Osteoblast (primary cell): ENCODE measurements around the gene TMEM184A. TPM values are rescaled to one million over a fixed set of nuclear protein-coding genes. Genes with fewer than 3 reads are reported as not detected.

ENCODE experiments used
- DNase-seq: peaks from one replicate; pipeline ENCODE4 v3.0.0; 2011; ENCODE audit warnings: low spot score, mixed read lengths; ENCODE audit not compliant: insufficient read length; ENCODE audit errors: missing footprints
- H2AFZ ChIP-seq: 2 replicates; pipeline ENCODE4 v1.6.0; 2011; ENCODE audit warnings: mild to moderate bottlenecking, low read length
- H3K27ac ChIP-seq: 2 replicates; pipeline ENCODE4 v1.5.1; 2011; ENCODE audit warnings: mild to moderate bottlenecking, low read depth, low read length, moderate library complexity
- H3K27me3 ChIP-seq: 2 replicates; pipeline ENCODE4 v1.6.0; 2012; ENCODE audit warnings: mild to moderate bottlenecking, control low read depth, inconsistent platforms, low read length, moderate library complexity; ENCODE audit not compliant: insufficient read depth
- H3K36me3 ChIP-seq: 2 replicates; pipeline ENCODE4 v1.5.1; 2011; ENCODE audit warnings: mild to moderate bottlenecking, low read length, control low read depth, moderate library complexity; ENCODE audit not compliant: insufficient read depth
- H3K4me1 ChIP-seq: 2 replicates; pipeline ENCODE4 v1.5.1; 2011; ENCODE audit warnings: mild to moderate bottlenecking, low read length, control low read depth, moderate library complexity; ENCODE audit not compliant: insufficient read depth
- H3K4me2 ChIP-seq: 2 replicates; pipeline ENCODE4 v1.6.0; 2011; ENCODE audit warnings: mild to moderate bottlenecking, low read length; ENCODE audit not compliant: insufficient read depth
- H3K4me3 ChIP-seq: fragments of 200-600 bp; sonication (generic); 3 replicates; pipeline ENCODE4 v1.5.1; 2012; ENCODE audit warnings: mild to moderate bottlenecking, low read length, inconsistent platforms; ENCODE audit not compliant: insufficient read depth
- H3K79me2 ChIP-seq: 2 replicates; pipeline ENCODE4 v1.6.0; 2012; ENCODE audit warnings: mild to moderate bottlenecking, low read length, control low read depth, inconsistent platforms; ENCODE audit not compliant: insufficient read depth
- H3K9me3 ChIP-seq: 2 replicates; pipeline ENCODE4 v1.5.1; 2011; ENCODE audit warnings: low read depth, low read length, control low read depth
- H4K20me1 ChIP-seq: 2 replicates; pipeline ENCODE4 v1.6.0; 2012; ENCODE audit warnings: mild to moderate bottlenecking, low read length, control low read depth; ENCODE audit not compliant: insufficient read depth
- total RNA-seq: library from RNA; depleted of rRNA; stranded (reverse); fragments of >200 nt; gene quantifications from 2 replicates; pipeline ENCODE4 v1.2.3, GENCODE V29; 2012
- TF ChIP-seq, protein P1 (sequence below): IDR thresholded peaks from 2 replicates; pipeline ENCODE4 v1.5.1; 2011; ENCODE audit warnings: mild to moderate bottlenecking, low read depth, low read length, moderate library complexity; ENCODE audit errors: extremely low read depth

The TMEM184A gene
- total RNA-seq, 1 donor: under 0.01 TPM

DNA sequence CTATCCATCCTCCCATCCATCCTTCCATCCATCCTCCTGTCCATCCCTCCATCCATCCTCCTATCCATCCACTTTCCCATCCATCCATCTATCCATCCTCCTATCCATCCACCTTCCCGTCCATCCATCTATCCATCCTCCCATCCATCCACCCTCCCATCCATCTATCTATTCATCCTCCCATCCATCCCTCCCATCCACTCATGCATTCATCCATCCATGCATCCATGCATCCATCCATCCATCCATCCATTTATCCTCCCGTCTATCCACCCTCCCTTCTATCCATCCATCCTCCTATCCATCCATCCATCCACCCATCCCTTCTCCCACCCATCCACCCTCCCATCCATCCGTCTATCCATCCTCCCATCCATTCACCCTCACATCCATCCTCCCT, 39.0 kb upstream of the TMEM184A start:
- H2AFZ ChIP-seq: no peak overlapping the region
- no peaks in the 10 kb centered on the region for H3K9me3 ChIP-seq
- H3K4me1 ChIP-seq: no peaks in the 10 kb centered on the region
- TF ChIP-seq, protein P1, sequence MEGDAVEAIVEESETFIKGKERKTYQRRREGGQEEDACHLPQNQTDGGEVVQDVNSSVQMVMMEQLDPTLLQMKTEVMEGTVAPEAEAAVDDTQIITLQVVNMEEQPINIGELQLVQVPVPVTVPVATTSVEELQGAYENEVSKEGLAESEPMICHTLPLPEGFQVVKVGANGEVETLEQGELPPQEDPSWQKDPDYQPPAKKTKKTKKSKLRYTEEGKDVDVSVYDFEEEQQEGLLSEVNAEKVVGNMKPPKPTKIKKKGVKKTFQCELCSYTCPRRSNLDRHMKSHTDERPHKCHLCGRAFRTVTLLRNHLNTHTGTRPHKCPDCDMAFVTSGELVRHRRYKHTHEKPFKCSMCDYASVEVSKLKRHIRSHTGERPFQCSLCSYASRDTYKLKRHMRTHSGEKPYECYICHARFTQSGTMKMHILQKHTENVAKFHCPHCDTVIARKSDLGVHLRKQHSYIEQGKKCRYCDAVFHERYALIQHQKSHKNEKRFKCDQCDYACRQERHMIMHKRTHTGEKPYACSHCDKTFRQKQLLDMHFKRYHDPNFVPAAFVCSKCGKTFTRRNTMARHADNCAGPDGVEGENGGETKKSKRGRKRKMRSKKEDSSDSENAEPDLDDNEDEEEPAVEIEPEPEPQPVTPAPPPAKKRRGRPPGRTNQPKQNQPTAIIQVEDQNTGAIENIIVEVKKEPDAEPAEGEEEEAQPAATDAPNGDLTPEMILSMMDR: no peak
- H3K27me3 ChIP-seq: peaks cover 45% of the 10 kb centered on the region
- H3K27ac ChIP-seq: no peak overlapping the region
- no peaks in the 10 kb centered on the region for H3K36me3 ChIP-seq
- no peak overlapping the region for H3K4me2 ChIP-seq
- DNase-seq: peak; percentile 42
- no peaks in the 10 kb centered on the region for H4K20me1 ChIP-seq
- no peak overlapping the region for H3K4me3 ChIP-seq
- no peaks in the 10 kb centered on the region for H3K79me2 ChIP-seq

- H3K4me1 ChIP-seq: no peaks in the 10 kb centered on the region
- no peak overlapping the region for H3K4me2 ChIP-seq
- TF ChIP-seq, protein P1: no peak
- no peak overlapping the region for H2AFZ ChIP-seq
- peaks cover 46% of the 10 kb centered on the region for H3K27me3 ChIP-seq
- H3K79me2 ChIP-seq: no peaks in the 10 kb centered on the region
- no peak for DNase-seq
- H3K36me3 ChIP-seq: no peaks in the 10 kb centered on the region
- no peak overlapping the region for H3K4me3 ChIP-seq
- H4K20me1 ChIP-seq: no peaks in the 10 kb centered on the region
- peaks cover 3% of the 10 kb centered on the region for H3K9me3 ChIP-seq
- no peak overlapping the region for H3K27ac ChIP-seq
Measured at GRCh38 chr7:1593904-1594421, 38.0 kb upstream of the TMEM184A start.

GRCh38 chr7:1593091-1593866, 37.3 kb upstream of the TMEM184A start:
- Histone ChIP-seq H2AFZ (no peak overlapping the region), H3K4me3 (no peak overlapping the region), H3K36me3 (no peaks in the 10 kb centered on the region), H4K20me1 (no peaks in the 10 kb centered on the region), H3K4me1 (no peaks in the 10 kb centered on the region), H3K27ac (no peak overlapping the region), H3K4me2 (no peak overlapping the region), H3K79me2 (no peaks in the 10 kb centered on the region), H3K9me3 (peaks cover 4% of the 10 kb centered on the region), H3K27me3 (peaks cover 46% of the 10 kb centered on the region)
- TF ChIP-seq, protein P1: peak; percentile 39
- peak; percentile 79 for DNase-seq

- peaks cover 51% of the 10 kb centered on the region for H3K27me3 ChIP-seq
Measured at GRCh38 chr7:1592299-1592871, 36.4 kb upstream of the TMEM184A start.

More at GRCh38 chr7:1592299-1592871, 36.4 kb upstream of the TMEM184A start:
- Histone ChIP-seq H3K36me3 (no peaks in the 10 kb centered on the region), H3K4me1 (no peaks in the 10 kb centered on the region), H3K79me2 (no peaks in the 10 kb centered on the region), H3K27ac (no peak overlapping the region), H2AFZ (no peak overlapping the region), H4K20me1 (no peaks in the 10 kb centered on the region), H3K4me2 (no peak overlapping the region), H3K9me3 (peaks cover 4% of the 10 kb centered on the region), H3K4me3 (no peak overlapping the region)
- TF ChIP-seq, protein P1: no peak
- peak; percentile 34 for DNase-seq
